SK-N-SH treated with all-trans-retinoic acid at 6 μM for 48 hours (cell line): ENCODE results near the gene KLK14.

Experiments
- ARNTL ChIP-seq: fragments of 450-650 bp; formaldehyde crosslinking; IDR thresholded peaks from 2 replicates; pipeline ENCODE4 v1.5.0; 2020; ENCODE audit warnings: low read depth, mild to moderate bottlenecking, moderate library complexity, borderline replicate concordance
- PPARA ChIP-seq: fragments of 250-450 bp; sonication (Bioruptor Pico); IDR thresholded peaks from 2 replicates; pipeline ENCODE4 v1.5.0; 2020; ENCODE audit warnings: mild to moderate bottlenecking, borderline replicate concordance
- RARB ChIP-seq: fragments of 250-450 bp; sonication (Bioruptor Pico); IDR thresholded peaks from 2 replicates; pipeline ENCODE4 v1.8.0; 2021; ENCODE audit warnings: mild to moderate bottlenecking, moderate library complexity
- SNAI2 ChIP-seq: fragments of 250-450 bp; sonication (Bioruptor Pico); IDR thresholded peaks from 2 replicates; pipeline ENCODE4 v1.5.0; 2020; ENCODE audit warnings: mild to moderate bottlenecking, moderate library complexity
- TCF4 ChIP-seq: fragments of 250-450 bp; sonication (Bioruptor Pico); IDR thresholded peaks from 2 replicates; pipeline ENCODE4 v1.8.0; 2021; ENCODE audit warnings: mild to moderate bottlenecking, moderate library complexity, borderline replicate concordance
- ZC3H10 ChIP-seq: fragments of 250-450 bp; sonication (Bioruptor Pico); IDR thresholded peaks from 2 replicates; pipeline ENCODE4 v1.5.1; 2021; ENCODE audit warnings: mild to moderate bottlenecking, moderate library complexity
- ZFP3 ChIP-seq: fragments of 250-450 bp; sonication (Bioruptor Pico); IDR thresholded peaks from 2 replicates; pipeline ENCODE4 v1.5.0; 2020; ENCODE audit warnings: mild to moderate bottlenecking, moderate library complexity
- ZFP30 ChIP-seq: fragments of 450-650 bp; formaldehyde crosslinking; IDR thresholded peaks from 2 replicates; pipeline ENCODE4 v1.5.0; 2022; ENCODE audit warnings: mild to moderate bottlenecking, moderate library complexity
- ZNF565 ChIP-seq: fragments of 450-650 bp; formaldehyde crosslinking; conservative IDR thresholded peaks from 2 replicates; pipeline ENCODE4 v1.5.0; 2020; ENCODE audit warnings: low read depth, mild to moderate bottlenecking, moderate library complexity
- TF ChIP-seq, protein P1 (sequence below): fragments of 250-450 bp; sonication (Bioruptor Pico); IDR thresholded peaks from 2 replicates; pipeline ENCODE4 v1.8.0; 2020; ENCODE audit warnings: mild to moderate bottlenecking, moderate library complexity, borderline replicate concordance
- TF ChIP-seq, protein P2 (sequence below): fragments of 250-450 bp; sonication (Bioruptor Pico); IDR thresholded peaks from 2 replicates; pipeline ENCODE4 v1.8.0; 2021; ENCODE audit warnings: low read depth, mild to moderate bottlenecking, moderate library complexity, borderline replicate concordance
- TF ChIP-seq, protein P3 (sequence below): fragments of 250-450 bp; sonication (Bioruptor Pico); IDR thresholded peaks from 2 replicates; pipeline ENCODE4 v1.5.0; 2020; ENCODE audit warnings: mild to moderate bottlenecking, moderate library complexity

DNA sequence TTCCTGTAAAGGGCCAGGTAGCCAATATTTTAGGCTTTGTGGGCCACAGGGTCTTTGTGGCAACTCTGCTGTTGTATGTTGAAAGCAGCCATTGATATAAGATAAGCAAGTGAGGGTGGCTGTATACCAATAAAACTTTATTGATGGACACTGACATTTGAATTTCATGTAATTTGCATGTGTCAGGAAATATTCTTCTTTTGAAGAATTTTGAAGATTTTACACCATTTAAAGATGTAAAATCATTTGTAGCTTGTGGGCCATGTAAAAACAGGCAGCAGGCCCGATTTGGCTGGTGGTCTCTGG is 27.9 kb upstream of the KLK14 start:
- TF ChIP-seq, protein P1, sequence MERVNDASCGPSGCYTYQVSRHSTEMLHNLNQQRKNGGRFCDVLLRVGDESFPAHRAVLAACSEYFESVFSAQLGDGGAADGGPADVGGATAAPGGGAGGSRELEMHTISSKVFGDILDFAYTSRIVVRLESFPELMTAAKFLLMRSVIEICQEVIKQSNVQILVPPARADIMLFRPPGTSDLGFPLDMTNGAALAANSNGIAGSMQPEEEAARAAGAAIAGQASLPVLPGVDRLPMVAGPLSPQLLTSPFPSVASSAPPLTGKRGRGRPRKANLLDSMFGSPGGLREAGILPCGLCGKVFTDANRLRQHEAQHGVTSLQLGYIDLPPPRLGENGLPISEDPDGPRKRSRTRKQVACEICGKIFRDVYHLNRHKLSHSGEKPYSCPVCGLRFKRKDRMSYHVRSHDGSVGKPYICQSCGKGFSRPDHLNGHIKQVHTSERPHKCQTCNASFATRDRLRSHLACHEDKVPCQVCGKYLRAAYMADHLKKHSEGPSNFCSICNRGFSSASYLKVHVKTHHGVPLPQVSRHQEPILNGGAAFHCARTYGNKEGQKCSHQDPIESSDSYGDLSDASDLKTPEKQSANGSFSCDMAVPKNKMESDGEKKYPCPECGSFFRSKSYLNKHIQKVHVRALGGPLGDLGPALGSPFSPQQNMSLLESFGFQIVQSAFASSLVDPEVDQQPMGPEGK (CRISPR knock-in tag): no peak
- TF ChIP-seq, protein P2, sequence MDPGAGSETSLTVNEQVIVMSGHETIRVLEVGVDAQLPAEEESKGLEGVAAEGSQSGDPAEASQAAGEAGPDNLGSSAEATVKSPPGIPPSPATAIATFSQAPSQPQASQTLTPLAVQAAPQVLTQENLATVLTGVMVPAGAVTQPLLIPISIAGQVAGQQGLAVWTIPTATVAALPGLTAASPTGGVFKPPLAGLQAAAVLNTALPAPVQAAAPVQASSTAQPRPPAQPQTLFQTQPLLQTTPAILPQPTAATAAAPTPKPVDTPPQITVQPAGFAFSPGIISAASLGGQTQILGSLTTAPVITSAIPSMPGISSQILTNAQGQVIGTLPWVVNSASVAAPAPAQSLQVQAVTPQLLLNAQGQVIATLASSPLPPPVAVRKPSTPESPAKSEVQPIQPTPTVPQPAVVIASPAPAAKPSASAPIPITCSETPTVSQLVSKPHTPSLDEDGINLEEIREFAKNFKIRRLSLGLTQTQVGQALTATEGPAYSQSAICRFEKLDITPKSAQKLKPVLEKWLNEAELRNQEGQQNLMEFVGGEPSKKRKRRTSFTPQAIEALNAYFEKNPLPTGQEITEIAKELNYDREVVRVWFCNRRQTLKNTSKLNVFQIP (CRISPR knock-in tag): no peak
- TF ChIP-seq PPARA (CRISPR knock-in tag): no peak
- TF ChIP-seq ZNF565 (CRISPR knock-in tag): no peak
- no peak for TF ChIP-seq ZFP3 (CRISPR knock-in tag)
- no peak for TF ChIP-seq ZFP30
- TF ChIP-seq ARNTL (CRISPR knock-in tag): no peak
- TF ChIP-seq RARB: no peak
- TF ChIP-seq TCF4 (CRISPR knock-in tag): no peak
- TF ChIP-seq, protein P3, sequence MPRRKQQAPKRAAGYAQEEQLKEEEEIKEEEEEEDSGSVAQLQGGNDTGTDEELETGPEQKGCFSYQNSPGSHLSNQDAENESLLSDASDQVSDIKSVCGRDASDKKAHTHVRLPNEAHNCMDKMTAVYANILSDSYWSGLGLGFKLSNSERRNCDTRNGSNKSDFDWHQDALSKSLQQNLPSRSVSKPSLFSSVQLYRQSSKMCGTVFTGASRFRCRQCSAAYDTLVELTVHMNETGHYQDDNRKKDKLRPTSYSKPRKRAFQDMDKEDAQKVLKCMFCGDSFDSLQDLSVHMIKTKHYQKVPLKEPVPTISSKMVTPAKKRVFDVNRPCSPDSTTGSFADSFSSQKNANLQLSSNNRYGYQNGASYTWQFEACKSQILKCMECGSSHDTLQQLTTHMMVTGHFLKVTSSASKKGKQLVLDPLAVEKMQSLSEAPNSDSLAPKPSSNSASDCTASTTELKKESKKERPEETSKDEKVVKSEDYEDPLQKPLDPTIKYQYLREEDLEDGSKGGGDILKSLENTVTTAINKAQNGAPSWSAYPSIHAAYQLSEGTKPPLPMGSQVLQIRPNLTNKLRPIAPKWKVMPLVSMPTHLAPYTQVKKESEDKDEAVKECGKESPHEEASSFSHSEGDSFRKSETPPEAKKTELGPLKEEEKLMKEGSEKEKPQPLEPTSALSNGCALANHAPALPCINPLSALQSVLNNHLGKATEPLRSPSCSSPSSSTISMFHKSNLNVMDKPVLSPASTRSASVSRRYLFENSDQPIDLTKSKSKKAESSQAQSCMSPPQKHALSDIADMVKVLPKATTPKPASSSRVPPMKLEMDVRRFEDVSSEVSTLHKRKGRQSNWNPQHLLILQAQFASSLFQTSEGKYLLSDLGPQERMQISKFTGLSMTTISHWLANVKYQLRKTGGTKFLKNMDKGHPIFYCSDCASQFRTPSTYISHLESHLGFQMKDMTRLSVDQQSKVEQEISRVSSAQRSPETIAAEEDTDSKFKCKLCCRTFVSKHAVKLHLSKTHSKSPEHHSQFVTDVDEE: no peak
- TF ChIP-seq ZC3H10 (CRISPR knock-in tag): no peak
- TF ChIP-seq SNAI2: no peak
